Right kidney (tissue), 1 donor: Measurements from ENCODE around the gene RABGAP1L.
"Not testable (repeated sequence)": the region's sequence is repeated elsewhere in the genome, so short reads cannot be mapped to it uniquely, and the experiment has no call there.

Experiments
- DNase-seq: peaks from one replicate; pipeline ENCODE4 v3.0.0-alpha.2; 2016

Gene RABGAP1L

DNA sequence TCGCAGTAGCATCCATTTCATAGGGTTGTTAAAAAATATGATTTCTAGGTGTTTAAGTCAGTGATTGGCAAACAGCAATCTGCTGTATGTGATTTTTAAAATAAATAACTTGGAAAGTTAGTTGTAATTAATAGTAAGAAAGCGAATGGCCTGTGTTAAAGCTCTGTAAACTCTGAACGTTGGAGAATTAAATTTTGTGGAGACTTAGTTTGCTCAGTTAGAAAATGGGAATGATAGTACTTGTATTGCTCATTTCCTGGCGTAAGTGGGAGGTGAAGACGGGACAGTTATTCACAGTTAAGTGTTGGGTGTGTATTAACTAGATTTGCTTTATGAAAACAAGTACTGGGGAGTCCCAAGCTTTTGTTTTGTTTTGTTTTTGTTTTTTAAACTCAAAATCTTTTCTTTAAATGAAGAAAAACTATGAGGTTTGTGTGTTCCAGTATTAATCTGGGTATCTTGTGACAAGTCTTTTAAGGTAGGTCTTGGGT lies 841.4 kb downstream of the RABGAP1L start:
- no peak for DNase-seq

DNA sequence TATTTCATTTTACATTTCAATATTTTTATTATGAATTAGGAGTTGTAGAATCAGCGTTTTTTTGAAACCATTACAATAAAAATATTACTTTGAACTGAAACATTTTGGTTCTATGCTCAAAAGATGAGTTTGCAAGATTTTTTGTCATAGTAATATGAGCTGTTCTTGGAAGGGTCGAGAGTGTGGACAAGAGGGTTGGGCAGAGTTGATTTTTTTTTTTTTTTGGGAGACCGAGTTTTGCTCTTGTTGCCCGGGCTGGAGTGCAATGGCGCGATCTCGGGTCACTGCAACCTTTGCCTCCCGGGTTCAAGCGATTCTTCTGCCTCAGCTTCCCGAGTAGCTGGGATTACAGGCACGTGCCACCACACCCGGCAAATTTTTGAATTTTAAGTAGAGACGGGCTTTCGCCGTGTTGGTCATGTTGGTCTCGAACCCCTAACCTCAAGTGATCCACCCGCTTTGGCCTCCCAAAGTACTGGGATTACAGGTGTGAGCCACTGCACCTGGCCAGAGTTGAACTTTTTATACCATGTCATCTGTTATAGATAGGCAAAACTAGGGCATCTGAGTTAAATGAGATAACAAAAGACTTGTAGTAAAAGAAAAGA lies 843.7 kb downstream of the RABGAP1L start:
- DNase-seq, result no peak

DNA sequence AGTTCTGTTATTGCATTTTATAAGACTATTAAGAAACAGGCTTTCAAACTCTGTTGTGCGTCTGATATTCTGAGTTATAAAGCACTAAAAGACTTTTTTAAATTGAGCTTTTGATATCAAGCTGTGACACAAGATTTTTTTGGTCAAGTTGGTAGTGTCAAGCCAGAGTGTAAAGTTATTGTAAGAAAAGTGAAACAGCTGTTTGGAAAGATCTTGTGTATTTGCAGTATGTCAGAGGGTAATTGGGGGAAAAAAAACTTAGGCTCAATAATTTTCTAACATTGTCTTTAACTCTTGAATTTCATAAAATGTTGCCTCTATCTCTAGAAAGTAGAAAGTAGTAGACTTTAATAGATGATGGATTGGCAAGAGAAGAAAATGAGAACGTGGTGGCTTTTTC lies 844.2 kb downstream of the RABGAP1L start:
- DNase-seq, result no peak

DNA sequence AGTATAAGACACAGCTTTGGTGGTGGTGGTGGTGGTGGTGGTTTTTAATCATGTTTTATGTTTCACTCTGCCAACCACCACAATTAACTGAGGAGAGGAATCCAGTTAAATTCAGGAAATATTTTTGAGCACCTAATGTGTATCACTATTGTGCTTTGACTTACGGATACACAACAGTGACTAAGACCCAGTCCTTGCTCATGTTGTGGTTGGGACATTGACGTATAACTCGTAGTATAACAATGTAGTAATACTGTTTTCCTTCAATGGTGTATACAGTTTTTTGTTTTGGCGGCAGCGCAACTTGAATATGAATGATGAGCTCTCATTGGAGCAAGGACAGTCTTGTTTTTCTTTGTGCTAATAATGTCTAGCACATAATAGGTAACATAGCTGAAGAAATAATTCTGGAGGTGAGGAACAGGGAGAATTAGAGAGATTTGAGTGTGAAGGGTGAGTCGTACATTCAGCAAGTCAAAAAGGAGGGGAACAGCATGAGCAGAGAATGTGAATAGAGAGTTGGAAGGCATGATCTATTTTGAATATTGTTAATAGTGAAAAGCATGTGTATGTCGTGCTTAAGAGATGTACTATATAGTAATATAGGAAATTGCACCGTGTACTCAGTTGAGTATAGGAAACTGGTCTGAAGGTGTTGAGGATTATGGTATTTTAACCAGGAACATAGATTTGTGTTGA lies 845.9 kb downstream of the RABGAP1L start:
- DNase-seq, result no peak

DNA sequence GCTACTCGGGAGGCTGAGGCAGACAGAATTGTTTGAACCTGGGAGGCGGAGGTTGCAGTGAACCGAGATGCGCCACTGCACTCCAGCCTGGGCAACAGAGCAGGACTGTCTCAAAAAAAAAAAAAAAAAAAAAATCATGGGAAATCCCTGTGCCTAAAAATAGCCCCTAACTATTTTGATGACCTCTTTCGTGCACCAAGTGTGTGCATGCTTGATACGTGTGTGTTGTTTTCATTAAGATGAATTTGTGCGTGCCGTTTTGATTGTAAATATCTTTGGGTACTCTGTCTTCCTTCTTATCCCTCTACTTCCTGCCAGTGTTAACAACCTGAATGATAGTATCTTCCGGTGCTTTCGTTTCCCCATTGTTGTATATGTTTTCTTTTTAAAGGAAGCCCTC lies 850.2 kb downstream of the RABGAP1L start:
- DNase-seq, result no peak

DNA sequence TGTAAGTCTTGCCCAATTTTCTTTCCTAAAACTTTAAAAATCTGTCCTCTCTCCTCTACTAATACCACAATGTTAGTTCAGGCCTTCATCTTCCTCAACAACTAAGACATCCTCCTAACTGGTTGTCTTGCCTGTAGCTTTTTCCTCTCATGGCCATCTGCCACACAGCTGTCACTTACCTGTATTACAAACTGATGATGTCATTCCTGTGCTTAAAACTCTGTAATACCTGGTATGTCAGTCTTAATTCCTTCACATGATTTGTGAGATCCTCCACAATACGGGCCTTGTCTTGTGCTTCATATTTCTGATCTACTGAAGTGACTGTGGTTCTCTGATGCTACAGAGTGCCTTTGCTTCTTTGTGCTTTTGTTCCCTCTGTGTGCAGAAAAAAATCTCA lies 854.1 kb downstream of the RABGAP1L start:
- no peak for DNase-seq

DNA sequence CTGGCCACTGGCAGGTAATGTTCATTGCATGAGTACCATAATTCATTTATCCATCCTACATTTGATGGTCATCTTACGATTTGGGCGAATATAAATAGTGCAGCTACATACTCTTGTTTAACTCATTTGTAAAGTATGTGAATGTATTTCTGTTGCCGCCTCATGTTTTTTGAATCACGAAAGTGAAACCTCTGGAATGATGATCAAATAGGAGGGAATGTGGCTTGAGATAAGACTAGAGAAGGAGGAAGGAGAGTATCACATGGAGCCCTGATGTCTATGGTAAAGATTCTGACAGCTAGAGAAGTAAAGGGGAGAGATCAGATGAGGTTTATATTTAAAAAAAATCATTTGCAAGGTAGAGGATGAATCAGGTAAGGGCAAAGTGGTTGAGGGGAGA lies 855.9 kb downstream of the RABGAP1L start:
- DNase-seq, result no peak

DNA sequence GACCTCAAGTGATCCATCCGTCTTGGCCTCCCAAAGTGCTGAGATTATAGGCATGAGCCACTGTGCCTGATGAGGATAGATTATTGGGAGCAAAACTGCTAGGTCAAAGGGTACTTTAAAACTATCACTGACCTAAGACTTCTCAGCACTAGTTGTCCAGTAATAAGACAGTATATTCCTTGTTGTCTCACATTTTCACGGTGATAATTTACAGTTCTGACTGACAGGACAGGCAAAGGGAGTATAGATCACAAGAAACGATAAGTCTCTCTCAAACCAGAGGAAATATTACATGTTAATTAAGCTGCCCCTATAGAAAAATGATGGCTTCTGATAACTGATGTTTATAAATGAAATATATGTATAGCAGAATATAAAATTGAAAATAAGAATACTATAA lies 860.2 kb downstream of the RABGAP1L start:
- no peak for DNase-seq

DNA sequence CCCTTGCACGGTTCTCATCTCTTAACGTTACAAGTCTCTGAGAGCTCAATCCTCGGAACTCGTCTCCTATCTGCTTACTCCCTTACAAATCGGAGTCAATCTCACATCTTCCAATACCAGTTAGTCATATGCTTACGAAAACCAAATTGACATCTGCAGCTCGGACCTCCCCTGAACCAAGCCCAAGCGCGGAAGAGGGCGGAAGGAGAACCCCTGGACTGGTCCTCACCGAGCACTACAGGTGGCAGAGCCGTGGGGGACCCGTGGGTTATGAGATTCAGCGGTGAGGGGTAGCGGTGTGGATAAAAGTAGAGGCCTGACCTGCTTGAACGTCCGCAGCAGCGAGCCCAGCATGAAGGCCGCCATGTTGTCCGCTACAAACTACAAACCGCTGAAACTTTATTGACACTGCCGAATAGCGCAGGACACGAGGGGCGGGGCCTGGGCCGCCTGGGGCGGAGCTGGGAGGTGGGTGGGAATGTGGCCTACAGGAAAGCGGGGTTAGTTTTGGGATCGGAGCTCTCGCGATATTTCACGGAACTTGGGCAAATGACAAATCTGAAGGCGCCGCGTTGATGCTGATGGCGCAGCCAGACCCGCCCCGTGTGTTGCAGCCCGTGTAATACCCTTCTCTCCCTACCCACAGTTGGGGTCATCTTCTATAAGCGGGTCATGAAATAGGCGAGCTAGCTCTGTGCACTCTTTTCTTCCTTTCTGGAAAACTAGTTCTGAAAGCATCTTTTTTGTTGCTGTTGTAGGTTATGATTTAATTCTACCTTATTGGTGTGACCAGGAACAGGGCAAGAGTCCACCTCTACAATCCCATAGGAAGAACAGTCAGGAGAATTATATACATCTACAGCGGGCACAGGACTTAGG lies 864.0 kb downstream of the RABGAP1L start, which contains the start of gene MRPS14:
TSS of gene MRPS14 (minus strand) at position 383 of the 879 bp plus-strand sequence. CDS start at position 366, 17 bp downstream.
- DNase-seq, result peak; percentile 85

DNA sequence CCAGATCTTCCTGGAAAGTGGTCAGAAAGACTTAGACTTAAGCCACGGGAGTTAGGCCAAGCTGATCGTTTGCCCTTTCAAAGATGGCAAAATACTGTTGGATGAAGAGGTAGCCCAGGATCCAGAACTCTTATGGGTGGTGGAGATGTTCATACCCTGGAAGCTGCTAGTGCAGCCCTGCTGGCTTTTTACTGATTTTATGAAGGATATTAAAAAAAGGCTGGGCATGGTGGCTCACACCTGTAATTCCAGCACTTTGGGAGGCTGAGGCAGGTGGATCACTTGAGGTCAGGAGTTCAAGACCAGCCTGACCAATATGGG lies 864.6 kb downstream of the RABGAP1L start:
- DNase-seq, result not testable (repeated sequence)

DNA sequence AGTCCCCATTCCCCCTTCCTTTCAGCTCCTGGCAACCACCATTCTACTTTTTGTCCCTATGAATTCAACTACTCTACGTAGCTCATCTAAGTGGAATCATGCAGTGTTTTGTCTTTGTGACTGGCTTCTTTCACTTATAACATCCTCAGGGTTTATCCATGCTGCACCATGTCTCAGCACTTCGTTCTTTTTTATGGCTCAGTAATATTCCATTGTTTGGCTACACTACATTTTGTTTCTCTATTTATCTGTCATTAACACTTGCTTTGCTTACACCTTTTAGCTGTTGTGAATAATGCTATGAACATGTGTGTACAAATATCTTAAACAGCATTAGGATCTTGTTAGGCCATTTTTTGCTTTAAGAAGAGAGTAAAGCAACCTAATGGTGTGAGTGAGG lies 865.5 kb downstream of the RABGAP1L start:
- no peak for DNase-seq

DNA sequence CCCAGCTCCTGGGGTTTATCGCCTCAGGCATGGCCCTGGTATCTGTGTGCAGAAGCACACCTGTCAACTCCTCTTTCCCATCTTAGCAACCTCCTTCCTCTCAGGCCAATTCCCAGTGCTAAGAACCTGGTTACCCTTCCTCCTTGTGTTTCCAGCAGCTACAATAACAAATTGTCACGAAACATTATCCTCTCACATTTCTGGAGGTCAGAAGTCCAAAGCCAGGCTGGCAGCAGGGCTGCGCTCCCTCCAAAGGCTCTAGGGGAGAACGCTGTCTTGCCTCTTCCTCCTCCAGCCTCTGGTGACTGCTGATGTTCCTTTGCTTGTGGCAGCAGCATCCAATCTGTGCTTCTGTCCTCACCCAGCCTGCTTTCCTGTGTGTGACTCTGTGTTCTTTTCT lies 874.6 kb downstream of the RABGAP1L start:
- DNase-seq, result no peak

DNA sequence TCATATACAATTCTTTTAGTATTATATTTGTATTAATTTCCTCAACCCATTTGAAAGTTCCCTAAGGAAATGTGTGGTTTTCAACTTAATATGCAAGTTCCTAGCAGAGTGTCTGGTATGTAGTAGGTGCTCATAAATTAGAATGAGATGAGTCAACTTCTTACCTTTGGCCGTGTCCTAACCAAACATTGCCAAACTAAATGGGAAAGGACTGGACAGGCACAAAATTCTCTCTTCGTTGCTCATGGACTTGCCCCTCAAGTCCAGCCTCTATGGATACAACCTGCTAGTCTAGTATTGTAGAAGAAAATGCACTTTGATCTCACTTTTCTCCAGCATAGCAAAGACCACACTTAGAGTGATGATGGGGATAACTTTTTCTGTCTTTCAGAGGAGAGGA lies 875.5 kb downstream of the RABGAP1L start:
- DNase-seq, result no peak

DNA sequence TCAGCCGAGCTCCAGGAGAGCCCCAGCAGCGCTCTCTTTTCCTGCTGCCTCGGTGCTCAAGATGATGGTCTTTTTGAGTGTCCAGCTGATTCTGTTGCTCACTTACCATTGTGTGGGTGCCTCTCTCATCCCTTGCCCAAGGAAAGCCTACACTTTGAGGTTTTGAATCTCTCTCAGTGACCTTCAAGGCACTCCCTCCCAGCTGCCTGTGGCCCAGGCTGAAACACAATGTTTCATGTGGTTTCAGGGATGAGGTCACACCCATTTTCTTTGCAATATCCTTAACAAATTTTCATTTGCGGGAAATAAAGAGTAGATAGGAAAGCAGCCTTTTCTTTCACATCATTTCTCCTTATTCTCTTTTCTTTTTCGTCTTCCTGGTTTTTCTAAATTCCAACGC lies 876.5 kb downstream of the RABGAP1L start:
- DNase-seq, result no peak

DNA sequence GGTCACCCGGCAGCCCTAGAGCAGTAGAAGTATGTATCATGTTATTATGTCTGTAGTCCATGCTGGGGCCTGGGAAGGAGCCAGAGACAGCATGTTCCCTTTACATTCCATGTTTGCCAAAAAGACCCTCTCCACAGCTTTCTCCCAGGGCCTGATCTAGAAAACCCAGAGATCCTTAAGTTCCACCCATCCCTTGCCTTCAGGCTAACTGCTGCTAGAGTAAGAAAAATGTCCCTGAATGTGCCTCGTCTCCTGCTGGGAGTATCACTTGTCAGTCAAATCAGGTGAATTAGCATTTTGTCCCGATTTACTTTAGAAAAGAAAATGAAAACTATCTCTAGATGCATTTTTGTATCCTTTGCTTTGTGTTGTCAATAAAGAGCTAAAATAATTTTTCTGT lies 877.2 kb downstream of the RABGAP1L start:
- no peak for DNase-seq

DNA sequence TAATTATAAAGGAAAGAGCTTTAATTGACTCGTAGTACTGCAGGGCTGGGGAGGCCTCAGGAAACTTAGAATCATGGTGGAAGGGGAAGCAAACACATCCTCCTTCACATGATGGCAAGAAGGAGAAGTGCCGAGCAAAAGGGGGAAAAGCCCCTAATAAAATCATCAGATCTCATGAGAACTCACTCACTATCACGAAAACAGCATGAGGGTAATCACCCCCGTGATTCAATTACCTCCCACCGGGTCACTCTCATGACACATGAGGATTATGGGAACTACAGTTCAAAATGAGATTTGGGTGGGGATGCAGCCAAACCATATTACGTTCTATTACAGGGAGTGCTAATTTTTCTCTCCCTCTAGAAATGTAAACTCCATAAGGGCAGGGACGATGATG lies 878.1 kb downstream of the RABGAP1L start:
- DNase-seq, result no peak

DNA sequence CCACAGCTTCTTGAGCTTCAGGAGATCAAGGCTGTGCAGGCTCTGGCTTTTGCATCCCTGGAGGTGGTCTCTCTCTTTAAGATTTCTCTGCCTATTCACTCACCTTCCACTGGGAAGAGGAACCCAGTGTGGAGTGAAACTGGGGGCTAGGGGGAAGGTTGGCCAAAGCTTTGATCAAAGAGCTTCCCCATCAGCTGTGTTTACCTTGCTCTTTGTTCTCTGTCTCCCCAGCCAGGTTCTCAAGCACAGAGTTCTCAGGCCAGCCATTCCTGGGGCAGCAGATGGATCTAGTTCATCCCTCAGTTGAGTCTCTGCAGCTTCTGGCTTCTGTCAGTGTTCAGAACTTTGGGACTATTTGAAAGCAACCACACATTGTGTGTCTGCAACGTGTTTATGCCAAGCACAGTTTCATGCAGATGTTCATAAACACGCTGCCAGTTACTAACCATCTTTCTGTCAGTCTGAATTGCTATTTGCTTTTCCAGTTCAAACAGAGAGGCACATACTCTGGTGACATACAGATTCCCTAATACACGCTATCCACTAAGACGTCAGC lies 881.1 kb downstream of the RABGAP1L start:
- DNase-seq, result no peak

DNA sequence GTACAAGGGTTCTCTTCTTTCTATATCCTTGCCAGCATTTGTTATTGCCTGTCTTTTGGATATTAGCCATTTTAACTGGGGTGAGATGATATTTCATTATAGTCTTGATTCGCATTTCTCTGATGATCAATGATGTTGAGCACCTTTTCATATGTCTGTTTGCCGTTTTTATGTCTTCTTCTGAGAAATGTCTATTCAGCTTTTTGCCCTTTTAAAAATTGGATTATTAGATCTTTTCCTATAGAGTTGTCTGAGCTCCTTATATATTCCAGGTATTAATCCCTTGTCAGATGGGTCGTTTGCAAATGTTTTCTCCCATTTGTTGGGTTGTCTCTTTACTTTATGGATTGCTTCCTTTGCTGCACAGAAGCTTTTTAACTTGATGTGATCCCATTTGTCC lies 883.3 kb downstream of the RABGAP1L start:
- no peak for DNase-seq

DNA sequence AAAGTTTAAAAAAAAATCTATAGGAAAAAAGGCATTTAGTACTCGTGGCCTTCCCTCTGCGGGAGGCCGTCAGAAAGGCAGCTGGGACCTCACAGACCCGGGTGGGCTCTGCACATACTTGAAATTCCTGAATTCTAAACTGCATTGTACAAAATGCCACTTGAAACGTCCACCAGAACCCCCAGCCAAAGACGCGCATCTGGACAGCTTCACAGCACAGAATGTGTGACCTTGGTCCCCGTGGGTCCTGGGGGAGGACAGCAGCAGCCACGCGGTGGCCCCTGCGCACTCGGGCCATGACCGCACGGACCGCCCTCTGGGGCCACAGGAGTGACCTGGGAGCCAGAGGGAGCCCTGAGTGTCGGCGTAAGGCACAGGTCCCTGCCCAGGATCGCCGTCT lies 884.5 kb downstream of the RABGAP1L start:
- no peak for DNase-seq

DNA sequence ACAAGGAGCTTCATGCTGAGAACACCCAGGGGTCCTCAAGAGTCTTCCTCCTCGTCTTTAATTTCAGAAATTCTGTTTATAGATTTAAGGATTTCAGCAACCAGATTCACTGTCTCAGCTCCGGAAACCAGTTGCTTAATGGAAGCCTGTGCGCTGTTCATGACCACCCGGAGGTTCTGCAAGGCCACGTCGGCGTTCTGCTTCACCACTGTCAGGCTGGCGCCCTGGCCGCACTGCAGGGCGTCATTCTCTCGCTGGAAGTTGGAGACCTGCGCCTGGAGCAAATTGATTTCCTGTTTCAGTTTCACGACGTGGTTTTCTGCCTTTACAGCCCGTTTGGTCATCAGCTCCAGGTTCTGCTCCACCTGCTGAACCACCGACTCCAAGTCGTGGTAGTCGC lies 885.3 kb downstream of the RABGAP1L start:
- DNase-seq, result not testable (repeated sequence)
